HL-60 (cell line): ENCODE data around the gene INPP5E.

Experiments used
- DNase-seq, 2 experiments: peaks; one replicate each; pipeline ENCODE4 v3.0.0-alpha.2; 2010 to 2020; ENCODE audit warnings: low read depth in 1 of 2, low spot score in 1 of 2
- H3K27ac ChIP-seq: fragments of 250-450 bp; sonication (Bioruptor Pico); replicated peaks from 2 replicates; pipeline ENCODE4 v1.5.1; 2020; ENCODE audit warnings: mild to moderate bottlenecking, moderate library complexity
- H3K27me3 ChIP-seq: fragments of 250-450 bp; sonication (Bioruptor Pico); 2 replicates; pipeline ENCODE4 v1.5.1; 2021; ENCODE audit warnings: mild to moderate bottlenecking, moderate library complexity; ENCODE audit not compliant: insufficient read depth, poor library complexity, severe bottlenecking
- H3K4me3 ChIP-seq: replicated peaks from 2 replicates; pipeline ENCODE4 v1.5.1; 2011; ENCODE audit warnings: mild to moderate bottlenecking, control low read depth, low read length; ENCODE audit not compliant: insufficient read depth
- GABPA ChIP-seq: IDR thresholded peaks from 2 replicates; pipeline ENCODE4 v1.6.1; 2012; ENCODE audit warnings: low read depth
- POLR2AphosphoS5 ChIP-seq: IDR thresholded peaks from 2 replicates; pipeline ENCODE4 v1.6.1; 2012; ENCODE audit warnings: low read depth
- SPI1 ChIP-seq: IDR thresholded peaks from 2 replicates; pipeline ENCODE4 v1.6.1; 2012; ENCODE audit warnings: low read depth, mild to moderate bottlenecking, borderline replicate concordance
- TF ChIP-seq, protein P1 (sequence below): IDR thresholded peaks from one replicate; pipeline ENCODE4 v1.5.1; 2011; ENCODE audit warnings: low read length, control low read depth, inconsistent platforms; ENCODE audit not compliant: insufficient read depth
- TF ChIP-seq, protein P2 (sequence below): IDR thresholded peaks from 2 replicates; pipeline ENCODE4 v1.6.1; 2012; ENCODE audit warnings: low read depth; ENCODE audit not compliant: insufficient replicate concordance

The INPP5E gene

DNA sequence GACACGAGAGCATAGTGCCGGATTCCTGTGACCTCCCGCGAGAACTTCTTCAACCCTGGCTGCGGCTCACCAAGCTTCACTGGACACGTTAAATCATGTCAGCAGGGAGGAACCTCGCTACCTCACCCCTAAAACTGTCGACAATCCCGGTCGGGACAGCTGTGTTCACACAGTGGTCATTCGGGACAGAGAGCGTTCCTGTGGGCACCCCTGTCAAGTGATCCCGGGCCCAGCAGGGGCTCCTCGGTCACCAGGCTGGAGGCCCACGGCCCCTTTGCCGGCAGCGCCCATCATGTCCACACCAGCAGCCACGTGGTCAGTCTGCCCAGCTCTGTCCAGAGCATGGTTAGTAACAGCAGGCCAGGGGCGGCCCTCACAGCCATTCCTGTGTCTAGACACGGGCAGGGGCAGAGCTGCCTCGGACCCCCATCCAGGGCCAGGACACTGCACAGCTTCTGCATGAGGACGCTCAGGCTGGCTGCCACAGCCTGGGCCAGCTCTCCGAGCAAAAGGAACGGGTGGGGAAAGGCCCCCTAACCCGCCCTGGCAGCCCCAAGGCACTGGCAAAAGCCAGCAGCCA lies 3.5 kb downstream of the INPP5E start:
- Histone ChIP-seq H3K27ac (no peak overlapping the region), H3K27me3 (no peaks in the 10 kb centered on the region), H3K4me3 (no peak overlapping the region)
- TF ChIP-seq POLR2AphosphoS5, result no peak
- no peak for TF ChIP-seq GABPA
- DNase-seq, result no peak

DNA sequence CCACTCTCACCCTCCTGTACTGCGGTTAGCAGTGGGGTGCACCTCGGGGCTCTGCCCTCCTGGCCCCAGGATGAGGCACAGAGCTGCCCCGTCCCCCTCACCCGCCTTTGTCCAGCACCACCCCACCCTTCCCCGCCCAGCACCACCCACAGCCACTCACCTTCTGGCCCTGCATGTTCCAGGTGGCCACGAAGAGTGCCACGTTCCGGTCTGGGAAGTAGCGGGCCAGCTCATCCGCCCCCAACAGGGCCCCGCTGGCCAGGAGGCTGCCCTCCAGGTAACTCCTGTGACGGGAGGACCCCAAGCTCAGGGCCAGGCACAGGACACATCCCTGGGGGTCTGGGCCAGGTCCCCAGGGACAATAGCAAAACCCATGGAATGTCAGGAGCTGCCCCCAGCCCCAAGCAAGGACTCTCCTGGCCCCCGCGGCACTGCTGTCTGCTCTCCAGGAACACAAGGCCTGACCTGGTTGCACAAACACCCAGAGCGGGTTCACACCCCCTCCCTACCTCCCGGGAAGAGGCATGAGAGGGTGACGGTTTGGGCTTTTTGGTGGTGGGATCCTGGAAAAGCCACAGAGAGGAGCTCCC lies 5.0 kb downstream of the INPP5E start:
- TF ChIP-seq GABPA, result no peak
- TF ChIP-seq, protein P1, sequence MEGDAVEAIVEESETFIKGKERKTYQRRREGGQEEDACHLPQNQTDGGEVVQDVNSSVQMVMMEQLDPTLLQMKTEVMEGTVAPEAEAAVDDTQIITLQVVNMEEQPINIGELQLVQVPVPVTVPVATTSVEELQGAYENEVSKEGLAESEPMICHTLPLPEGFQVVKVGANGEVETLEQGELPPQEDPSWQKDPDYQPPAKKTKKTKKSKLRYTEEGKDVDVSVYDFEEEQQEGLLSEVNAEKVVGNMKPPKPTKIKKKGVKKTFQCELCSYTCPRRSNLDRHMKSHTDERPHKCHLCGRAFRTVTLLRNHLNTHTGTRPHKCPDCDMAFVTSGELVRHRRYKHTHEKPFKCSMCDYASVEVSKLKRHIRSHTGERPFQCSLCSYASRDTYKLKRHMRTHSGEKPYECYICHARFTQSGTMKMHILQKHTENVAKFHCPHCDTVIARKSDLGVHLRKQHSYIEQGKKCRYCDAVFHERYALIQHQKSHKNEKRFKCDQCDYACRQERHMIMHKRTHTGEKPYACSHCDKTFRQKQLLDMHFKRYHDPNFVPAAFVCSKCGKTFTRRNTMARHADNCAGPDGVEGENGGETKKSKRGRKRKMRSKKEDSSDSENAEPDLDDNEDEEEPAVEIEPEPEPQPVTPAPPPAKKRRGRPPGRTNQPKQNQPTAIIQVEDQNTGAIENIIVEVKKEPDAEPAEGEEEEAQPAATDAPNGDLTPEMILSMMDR, result no peak
- TF ChIP-seq, protein P2, sequence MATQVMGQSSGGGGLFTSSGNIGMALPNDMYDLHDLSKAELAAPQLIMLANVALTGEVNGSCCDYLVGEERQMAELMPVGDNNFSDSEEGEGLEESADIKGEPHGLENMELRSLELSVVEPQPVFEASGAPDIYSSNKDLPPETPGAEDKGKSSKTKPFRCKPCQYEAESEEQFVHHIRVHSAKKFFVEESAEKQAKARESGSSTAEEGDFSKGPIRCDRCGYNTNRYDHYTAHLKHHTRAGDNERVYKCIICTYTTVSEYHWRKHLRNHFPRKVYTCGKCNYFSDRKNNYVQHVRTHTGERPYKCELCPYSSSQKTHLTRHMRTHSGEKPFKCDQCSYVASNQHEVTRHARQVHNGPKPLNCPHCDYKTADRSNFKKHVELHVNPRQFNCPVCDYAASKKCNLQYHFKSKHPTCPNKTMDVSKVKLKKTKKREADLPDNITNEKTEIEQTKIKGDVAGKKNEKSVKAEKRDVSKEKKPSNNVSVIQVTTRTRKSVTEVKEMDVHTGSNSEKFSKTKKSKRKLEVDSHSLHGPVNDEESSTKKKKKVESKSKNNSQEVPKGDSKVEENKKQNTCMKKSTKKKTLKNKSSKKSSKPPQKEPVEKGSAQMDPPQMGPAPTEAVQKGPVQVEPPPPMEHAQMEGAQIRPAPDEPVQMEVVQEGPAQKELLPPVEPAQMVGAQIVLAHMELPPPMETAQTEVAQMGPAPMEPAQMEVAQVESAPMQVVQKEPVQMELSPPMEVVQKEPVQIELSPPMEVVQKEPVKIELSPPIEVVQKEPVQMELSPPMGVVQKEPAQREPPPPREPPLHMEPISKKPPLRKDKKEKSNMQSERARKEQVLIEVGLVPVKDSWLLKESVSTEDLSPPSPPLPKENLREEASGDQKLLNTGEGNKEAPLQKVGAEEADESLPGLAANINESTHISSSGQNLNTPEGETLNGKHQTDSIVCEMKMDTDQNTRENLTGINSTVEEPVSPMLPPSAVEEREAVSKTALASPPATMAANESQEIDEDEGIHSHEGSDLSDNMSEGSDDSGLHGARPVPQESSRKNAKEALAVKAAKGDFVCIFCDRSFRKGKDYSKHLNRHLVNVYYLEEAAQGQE, result no peak
- no peak for TF ChIP-seq SPI1
- TF ChIP-seq POLR2AphosphoS5, result no peak
- H3K4me3 ChIP-seq, result no peak overlapping the region

DNA sequence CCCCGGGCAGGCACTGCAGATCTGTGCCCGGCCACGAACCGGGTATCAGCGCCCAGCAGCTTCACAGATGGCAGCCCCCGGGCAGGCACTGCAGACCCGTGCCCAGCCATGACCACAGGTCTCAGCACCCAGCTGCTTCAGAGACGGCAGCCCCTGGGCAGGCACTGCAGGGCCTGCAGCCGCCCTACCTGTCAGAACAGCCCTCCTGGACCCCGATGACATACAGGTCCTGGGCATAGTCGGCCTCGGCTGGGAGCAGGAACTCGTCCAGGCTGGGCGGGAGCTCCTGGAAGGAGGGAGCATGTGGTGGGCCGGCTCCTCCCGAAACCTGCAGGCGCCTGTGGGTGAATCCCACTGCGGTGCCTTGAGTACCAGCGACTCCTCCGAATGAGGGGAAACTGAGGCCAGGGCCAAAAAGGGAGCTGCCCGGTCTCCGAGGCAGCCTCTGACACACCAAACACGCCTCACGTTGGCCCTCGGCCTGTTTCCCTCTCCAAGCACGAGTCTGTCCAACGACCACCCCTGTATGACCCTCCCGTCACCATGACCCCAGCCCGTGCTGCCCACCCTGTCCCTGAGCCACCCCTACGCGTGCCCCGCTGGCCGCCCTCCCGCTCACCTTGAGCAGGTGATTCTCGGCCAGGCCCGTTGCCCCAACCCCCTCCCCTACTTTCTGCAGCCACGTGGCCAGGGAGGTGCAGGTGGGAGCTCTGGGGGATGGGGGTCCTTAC lies 5.6 kb downstream of the INPP5E start:
- no peaks in the 10 kb centered on the region for H3K27me3 ChIP-seq
- no peak for DNase-seq
- H3K4me3 ChIP-seq, result no peak overlapping the region
- TF ChIP-seq GABPA (no peak), SPI1 (no peak), POLR2AphosphoS5 (no peak)
- TF ChIP-seq, protein P2, result no peak
- TF ChIP-seq, protein P1, result no peak
- H3K27ac ChIP-seq, result no peak overlapping the region

More for the DNA sequence above, 5.0 kb downstream of the INPP5E start:
- Histone ChIP-seq H3K27ac (no peak overlapping the region), H3K27me3 (no peaks in the 10 kb centered on the region)
- no peak for DNase-seq

DNA sequence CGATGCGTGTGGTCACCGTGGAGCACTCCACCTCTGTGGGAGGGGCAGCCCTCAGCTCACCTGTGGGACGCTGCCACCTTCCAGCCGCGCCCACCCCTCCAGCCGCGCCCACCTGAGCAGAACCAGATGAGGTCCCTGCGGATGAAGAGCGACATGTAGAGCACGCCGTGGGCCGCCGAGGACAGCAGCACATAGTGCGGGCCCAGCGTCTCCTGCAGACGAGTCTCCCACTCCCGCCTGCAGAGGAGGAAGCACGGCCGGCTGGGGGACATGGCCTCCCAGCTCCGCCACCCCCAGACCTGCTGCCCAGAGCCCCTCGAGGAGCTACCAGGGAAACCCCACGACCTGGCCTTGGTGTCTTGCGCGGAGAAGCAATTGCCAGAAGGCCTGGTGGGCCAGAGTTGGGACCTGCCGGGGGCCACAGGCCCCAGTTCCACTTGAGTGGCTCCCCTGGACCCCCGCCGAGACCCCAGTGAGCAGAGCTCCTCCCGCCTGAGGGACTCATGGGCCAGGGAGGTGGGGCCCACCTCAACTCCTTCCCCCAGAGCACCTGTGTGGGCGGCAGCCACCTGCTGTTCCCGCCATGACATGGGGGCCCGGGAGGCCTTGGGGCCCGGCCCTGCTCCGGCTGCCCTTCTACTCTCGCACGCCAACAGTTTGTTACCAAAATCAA lies 6.5 kb downstream of the INPP5E start:
- no peak for DNase-seq
- Histone ChIP-seq H3K27ac (no peak overlapping the region), H3K4me3 (no peak overlapping the region), H3K27me3 (no peaks in the 10 kb centered on the region)
- TF ChIP-seq SPI1, result no peak
- TF ChIP-seq, protein P2, result no peak
- TF ChIP-seq, protein P1, result no peak
- no peak for TF ChIP-seq POLR2AphosphoS5
- TF ChIP-seq GABPA, result no peak
